WI38 (cell line): Measurements from ENCODE around the gene NR2E3.

ENCODE experiments used
- H3K4me3 ChIP-seq: 2 replicates; pipeline ENCODE4 v1.5.1; 2011; ENCODE audit warnings: low read depth, mild to moderate bottlenecking, control low read depth, low read length
- CTCF ChIP-seq: IDR thresholded peaks from 2 replicates; pipeline ENCODE4 v1.5.1; 2012; ENCODE audit warnings: low read depth, mild to moderate bottlenecking, control low read depth, low read length

Gene NR2E3

GRCh38 chr15:71791975-71792374 is 18.4 kb upstream of the NR2E3 start:
- no peak overlapping the region for H3K4me3 ChIP-seq
- TF ChIP-seq CTCF = no peak

- no peak for TF ChIP-seq CTCF
- H3K4me3 ChIP-seq = no peak overlapping the region
Observed at GRCh38 chr15:71792521-71792920, 17.8 kb upstream of the NR2E3 start.

- TF ChIP-seq CTCF = no peak
- no peak overlapping the region for H3K4me3 ChIP-seq
Observed at GRCh38 chr15:71798641-71799040, 11.7 kb upstream of the NR2E3 start.

GRCh38 chr15:71800190-71800589 is 10.2 kb upstream of the NR2E3 start:
- no peak for TF ChIP-seq CTCF
- H3K4me3 ChIP-seq = no peak overlapping the region

GRCh38 chr15:71800835-71801745 is 9.3 kb upstream of the NR2E3 start:
- H3K4me3 ChIP-seq = no peak overlapping the region

GRCh38 chr15:71801935-71802655 is 8.3 kb upstream of the NR2E3 start:
- TF ChIP-seq CTCF = no peak
- H3K4me3 ChIP-seq = no peak overlapping the region

More at GRCh38 chr15:71800835-71801745, 9.3 kb upstream of the NR2E3 start:
- TF ChIP-seq CTCF = peak; percentile 66

GRCh38 chr15:71802770-71803169 is 7.6 kb upstream of the NR2E3 start:
- TF ChIP-seq CTCF = peak; percentile 20; the same call in 1 of the 2 replicates

More at GRCh38 chr15:71802770-71803169, 7.6 kb upstream of the NR2E3 start:
- no peak overlapping the region for H3K4me3 ChIP-seq
